ENCODE results near the gene FARP2.

FARP2 gene

DNA sequence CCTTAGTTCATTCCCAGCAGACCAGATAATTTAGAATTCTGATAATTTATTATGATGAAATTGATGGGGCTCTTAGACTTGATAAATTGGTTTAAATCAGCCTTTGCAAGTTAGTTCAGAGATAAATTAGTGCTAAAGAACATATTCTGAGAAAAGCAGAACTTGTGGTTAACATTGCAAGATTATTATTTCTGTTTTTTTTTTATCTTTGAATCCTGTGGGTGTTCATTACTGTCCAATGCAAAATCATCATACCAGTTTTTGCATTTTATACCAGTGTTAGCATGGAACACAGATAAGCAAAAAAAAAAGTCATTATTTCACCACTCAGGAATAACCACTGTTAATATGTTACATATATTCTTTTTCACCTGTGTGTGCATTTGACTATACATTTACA, 31.3 kb upstream of the FARP2 start (continued):
- TF ChIP-seq ZNF518A (tag by site-specific recombination; conservative IDR thresholded peaks at IDR 0.05; ENCODE audit: low read depth), result no peak

GRCh38 chr2:241325257-241325656, 30.8 kb upstream of the FARP2 start:
- H3K27ac ChIP-seq (ENCODE audit: extremely low read depth, low read depth, low read length), result no peak overlapping the region
- peaks cover 56 to 60% of the 10 kb centered on the region in 2 experiments for H3K36me3 ChIP-seq (ENCODE audit: control insufficient read depth in 2 of 2, insufficient read depth in 1 of 2, low read length in 2 of 2)
- H3K4me3 ChIP-seq (ENCODE audit: low read depth, low read length), result no peak overlapping the region
- H3K4me1 ChIP-seq (ENCODE audit: control insufficient read depth, insufficient read depth, low read length), result peaks cover 6% of the 10 kb centered on the region
- POLR2A ChIA-PET, result no interaction called here
- H3K9me3 ChIP-seq (ENCODE audit: control insufficient read depth, insufficient read depth, low read depth, low read length), result no peaks in the 10 kb centered on the region
- CTCF ChIA-PET, result no interaction called here
- TF ChIP-seq ZNF837 (tag by site-specific recombination; IDR thresholded peaks at IDR 0.05) (no peak), ZNF544 (tag by site-specific recombination; IDR thresholded peaks at IDR 0.05) (no peak), TCF7L2 (IDR thresholded peaks at IDR 0.05; ENCODE audit: borderline replicate concordance, low read depth, low read length) (no peak), GLI4 (tag by site-specific recombination; IDR thresholded peaks at IDR 0.05) (no peak), BCL11B (tag by site-specific recombination; IDR thresholded peaks at IDR 0.05; ENCODE audit: low read depth) (no peak), TRIM28 (IDR thresholded peaks at IDR 0.05; ENCODE audit: borderline replicate concordance, low read length) (no peak), ZNF777 (tag by site-specific recombination; IDR thresholded peaks at IDR 0.05; ENCODE audit: borderline replicate concordance) (no peak), SCRT2 (tag by site-specific recombination; IDR thresholded peaks at IDR 0.05) (no peak), ZEB2 (tag by site-specific recombination; IDR thresholded peaks at IDR 0.05) (no peak), ZNF660 (tag by site-specific recombination; IDR thresholded peaks at IDR 0.05) (no peak), GLIS1 (tag by site-specific recombination; IDR thresholded peaks at IDR 0.05) (no peak), ZNF623 (tag by site-specific recombination; IDR thresholded peaks at IDR 0.05) (no peak), ZNF223 (tag by site-specific recombination; IDR thresholded peaks at IDR 0.05) (no peak), ZNF354C (tag by site-specific recombination; IDR thresholded peaks at IDR 0.05; ENCODE audit: borderline replicate concordance, low read depth) (no peak), ZNF155 (tag by site-specific recombination; IDR thresholded peaks at IDR 0.05) (no peak)
- TF ChIP-seq, protein P1, sequence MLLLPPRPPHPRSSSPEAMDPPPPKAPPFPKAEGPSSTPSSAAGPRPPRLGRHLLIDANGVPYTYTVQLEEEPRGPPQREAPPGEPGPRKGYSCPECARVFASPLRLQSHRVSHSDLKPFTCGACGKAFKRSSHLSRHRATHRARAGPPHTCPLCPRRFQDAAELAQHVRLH (tag by site-specific recombination; IDR thresholded peaks at IDR 0.05), result no peak
- TF ChIP-seq, protein P2, sequence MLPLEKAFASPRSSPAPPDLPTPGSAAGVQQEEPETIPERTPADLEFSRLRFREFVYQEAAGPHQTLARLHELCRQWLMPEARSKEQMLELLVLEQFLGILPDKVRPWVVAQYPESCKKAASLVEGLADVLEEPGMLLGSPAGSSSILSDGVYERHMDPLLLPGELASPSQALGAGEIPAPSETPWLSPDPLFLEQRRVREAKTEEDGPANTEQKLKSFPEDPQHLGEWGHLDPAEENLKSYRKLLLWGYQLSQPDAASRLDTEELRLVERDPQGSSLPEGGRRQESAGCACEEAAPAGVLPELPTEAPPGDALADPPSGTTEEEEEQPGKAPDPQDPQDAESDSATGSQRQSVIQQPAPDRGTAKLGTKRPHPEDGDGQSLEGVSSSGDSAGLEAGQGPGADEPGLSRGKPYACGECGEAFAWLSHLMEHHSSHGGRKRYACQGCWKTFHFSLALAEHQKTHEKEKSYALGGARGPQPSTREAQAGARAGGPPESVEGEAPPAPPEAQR (tag by site-specific recombination; IDR thresholded peaks at IDR 0.05), result no peak
- TF ChIP-seq, protein P3, sequence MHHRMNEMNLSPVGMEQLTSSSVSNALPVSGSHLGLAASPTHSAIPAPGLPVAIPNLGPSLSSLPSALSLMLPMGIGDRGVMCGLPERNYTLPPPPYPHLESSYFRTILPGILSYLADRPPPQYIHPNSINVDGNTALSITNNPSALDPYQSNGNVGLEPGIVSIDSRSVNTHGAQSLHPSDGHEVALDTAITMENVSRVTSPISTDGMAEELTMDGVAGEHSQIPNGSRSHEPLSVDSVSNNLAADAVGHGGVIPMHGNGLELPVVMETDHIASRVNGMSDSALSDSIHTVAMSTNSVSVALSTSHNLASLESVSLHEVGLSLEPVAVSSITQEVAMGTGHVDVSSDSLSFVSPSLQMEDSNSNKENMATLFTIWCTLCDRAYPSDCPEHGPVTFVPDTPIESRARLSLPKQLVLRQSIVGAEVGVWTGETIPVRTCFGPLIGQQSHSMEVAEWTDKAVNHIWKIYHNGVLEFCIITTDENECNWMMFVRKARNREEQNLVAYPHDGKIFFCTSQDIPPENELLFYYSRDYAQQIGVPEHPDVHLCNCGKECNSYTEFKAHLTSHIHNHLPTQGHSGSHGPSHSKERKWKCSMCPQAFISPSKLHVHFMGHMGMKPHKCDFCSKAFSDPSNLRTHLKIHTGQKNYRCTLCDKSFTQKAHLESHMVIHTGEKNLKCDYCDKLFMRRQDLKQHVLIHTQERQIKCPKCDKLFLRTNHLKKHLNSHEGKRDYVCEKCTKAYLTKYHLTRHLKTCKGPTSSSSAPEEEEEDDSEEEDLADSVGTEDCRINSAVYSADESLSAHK (tag by site-specific recombination; IDR thresholded peaks at IDR 0.05), result no peak

All from HEK293 (cell line).